ENCODE results near the gene HNMT.
"Not testable (repeated sequence)": the region's sequence is repeated elsewhere in the genome, so short reads cannot be mapped to it uniquely, and the experiment has no call there.

HNMT gene

DNA sequence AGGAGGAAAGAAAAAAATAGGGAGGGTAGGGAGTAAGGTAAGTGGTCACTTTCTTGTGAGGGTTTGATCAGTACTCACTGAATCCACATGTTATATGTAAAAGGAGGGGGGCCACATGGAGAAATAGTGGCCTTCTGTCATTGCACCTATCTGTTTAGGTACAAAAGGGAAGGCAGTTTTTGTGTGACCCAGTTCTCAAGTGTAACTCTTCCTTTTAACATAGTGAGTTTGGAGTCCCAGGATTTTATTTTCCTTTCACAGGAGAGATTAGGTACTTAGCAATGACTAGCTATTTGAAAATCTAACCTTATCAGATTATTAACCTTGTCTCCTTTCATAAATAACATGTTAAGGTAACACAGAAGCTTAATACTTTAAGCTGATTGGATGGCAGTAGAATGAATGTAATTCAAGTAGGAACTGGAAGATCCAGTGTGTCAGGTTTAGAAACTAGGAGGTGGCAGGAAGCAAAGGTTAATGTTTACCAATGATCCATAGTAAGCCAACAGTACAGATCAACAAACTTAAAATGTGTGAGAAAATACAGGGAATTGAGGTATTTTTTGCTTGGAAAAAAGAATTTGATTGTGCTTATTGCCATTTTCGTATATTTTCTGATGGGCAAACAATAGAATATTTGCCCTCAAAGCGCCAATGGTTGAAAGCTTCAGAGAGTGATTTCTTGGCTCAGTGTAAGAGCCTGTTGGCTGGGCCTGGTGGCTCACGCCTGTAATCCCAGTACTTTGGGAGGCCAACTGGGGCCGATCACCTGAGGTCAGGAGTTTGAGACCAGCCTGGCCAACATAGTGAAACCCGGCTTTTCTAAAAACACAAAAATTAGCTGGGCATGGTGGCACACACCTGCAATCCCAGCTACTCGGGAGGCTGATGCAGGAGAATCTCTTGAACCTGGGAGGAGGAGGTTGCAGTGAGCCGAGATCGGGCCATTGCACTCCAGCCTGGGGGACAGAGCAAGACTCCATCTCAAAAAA is 11.3 kb downstream of the HNMT start:
- ATAC-seq, result no peak
- DNase-seq, result no peak

DNA sequence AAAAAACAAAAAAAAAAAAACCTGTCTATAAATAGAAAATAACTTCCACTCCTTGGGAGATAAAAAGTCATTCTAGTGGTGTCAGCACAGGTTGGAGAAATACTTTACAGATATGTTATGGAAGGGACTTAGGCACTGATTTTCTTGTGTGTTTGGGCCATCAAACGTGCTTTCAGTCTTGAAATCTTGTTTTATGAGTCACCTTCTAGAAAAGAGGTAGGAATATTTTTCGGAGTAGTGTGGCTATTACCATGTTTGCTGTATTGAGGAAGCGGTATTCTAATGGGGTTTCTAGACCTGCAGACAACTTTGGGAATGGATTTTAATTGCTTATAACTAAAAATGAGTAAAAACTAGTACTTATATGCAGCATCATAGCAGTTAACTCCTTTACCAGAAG is 12.0 kb downstream of the HNMT start:
- DNase-seq, result no peak

DNA sequence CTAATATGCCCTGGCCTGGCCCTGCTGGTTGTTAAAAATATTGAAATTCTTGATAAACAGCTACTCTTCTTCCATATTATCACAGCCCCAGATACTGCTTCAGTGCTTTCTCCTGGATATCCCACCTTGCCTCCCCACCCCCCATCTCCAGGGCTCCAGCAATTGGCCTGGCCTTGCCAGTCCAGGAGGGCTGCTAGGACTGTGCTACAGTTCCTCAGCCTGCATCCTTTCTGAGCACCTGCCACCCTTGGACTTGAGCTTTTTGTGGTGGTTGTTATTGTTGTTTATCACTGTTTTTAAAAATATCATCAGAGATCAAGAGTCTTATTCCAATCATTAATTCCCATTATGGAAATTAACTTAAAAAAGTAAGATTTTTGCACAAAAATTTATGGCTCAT is 13.5 kb downstream of the HNMT start:
- no peak for DNase-seq
- no peak for ATAC-seq

More for the DNA sequence above, 12.0 kb downstream of the HNMT start:
- no peak for ATAC-seq

- ATAC-seq, result no peak
These were observed 16.2 kb downstream of the HNMT start for GRCh38 chr2:137980459-137980858.

DNA sequence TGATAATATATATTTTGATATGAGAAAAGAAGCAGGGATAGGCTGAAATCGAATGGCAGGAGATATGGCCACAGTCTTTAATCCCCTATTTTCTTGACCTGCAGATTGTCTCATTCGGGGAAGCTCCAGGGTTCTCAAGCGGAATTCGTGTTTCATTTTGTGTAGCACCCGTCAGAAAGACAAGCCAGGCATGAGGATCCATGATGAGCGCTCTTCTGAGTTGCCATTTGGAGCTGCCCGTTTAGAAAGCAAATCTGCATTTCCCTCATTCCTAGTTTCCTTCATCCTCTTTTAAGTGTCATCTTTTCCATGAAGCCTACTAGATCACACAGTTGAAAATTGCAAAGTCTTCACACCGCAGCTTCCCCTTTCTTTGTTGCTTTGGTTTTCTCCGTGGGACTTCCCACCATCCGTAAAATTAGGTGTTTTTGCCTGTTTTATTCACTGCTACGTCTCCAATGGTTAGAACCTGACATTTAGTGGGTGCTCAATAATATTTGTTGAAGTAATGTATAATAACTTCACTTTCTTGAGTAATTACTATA is 16.9 kb downstream of the HNMT start:
- DNase-seq (no peak), ATAC-seq (no peak)

More at GRCh38 chr2:137980459-137980858, 16.2 kb downstream of the HNMT start:
- no peak for DNase-seq

GRCh38 chr2:137983581-137983980 is 19.3 kb downstream of the HNMT start:
- ATAC-seq (no peak), DNase-seq (no peak)

DNA sequence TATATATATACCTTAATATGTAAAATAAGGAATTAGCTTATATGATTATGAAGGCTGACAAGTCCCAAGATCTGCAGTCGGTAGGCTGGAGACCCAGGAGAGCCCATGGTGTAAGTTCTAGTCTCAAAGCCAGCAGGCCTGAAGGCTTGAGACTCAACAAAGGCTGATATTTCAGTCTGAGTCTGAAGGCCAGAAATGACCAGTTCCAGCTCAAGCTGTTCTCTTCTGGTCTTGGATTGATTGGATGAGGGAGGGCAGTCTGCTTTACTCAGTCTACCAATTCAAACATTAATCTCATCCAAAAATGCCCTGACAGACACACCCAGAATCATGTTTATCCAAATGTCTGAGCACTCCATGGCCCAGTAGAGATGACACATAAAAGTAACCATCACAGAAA is 22.0 kb downstream of the HNMT start:
- ATAC-seq (no peak), DNase-seq (no peak)

GRCh38 chr2:137987011-137987410 is 22.7 kb downstream of the HNMT start:
- DNase-seq (no peak), ATAC-seq (no peak)

GRCh38 chr2:137991078-137991477 is 26.8 kb downstream of the HNMT start:
- ATAC-seq, result no peak
- DNase-seq, result no peak

DNA sequence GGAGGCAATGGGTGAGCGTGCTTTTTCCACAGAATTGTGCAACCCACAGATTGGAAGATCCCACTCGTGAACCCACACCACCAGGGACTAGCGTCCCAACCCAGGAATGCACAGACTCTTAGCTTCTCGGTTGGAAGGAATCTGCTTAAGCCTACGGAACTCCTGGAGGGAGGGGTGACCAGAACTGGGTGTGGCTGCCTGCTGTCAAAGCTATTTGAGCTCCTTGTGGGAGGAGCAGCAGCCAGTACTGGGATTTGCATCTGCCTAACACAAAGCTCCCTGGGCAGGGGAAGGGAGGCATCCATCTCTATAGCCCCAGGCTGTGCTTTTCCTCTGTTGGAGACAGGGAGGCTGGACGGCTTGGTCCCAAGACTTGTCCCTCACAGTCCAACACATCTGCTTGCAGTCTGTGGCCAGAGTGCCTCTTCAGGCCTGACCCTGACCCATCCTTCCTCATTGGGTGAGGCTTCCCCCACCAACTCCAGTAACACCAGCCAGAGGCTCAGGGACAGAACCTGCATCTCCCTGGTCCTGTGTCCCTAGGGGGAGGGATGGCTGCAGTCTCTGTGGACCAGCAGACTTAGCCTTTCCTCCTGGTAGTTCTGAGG is 27.9 kb downstream of the HNMT start:
- DNase-seq (no peak), ATAC-seq (no peak)

DNA sequence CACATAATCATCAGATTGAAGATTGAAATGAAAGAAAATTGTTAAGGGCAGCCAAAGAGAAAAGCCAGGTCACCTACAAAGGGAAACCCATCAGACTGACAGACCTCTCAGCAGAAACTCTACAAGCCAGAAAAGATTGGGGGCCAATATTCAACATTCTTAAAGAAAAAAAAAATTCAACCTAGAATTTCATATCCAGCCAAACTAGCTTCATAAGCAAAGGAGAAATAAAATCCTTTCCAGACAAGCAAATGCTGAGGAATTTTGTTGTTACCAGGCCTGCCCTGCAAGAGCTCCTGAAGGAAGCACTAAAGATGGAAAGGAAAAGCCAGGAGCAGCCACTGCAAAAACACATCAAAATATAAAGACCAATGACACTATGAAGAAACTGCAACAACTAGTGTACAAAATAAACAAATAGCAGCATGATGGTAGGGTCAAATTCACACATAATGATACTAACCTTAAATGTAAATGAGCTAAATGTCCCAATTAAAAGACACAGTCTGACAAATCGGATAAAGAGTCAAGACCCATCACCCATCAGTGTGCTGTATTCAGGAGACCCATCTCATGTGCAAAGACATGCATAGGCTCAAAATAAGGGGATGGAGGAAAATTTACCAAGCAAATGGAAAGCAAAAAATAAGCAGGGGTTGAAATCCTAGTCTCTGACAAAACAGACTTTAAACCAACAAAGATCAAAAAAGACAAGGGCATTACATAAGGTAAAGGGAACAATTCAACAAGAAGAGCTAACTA is 29.6 kb downstream of the HNMT start:
- ATAC-seq, DNase-seq: not testable (repeated sequence)

GRCh38 chr2:137995368-137995767 is 31.1 kb downstream of the HNMT start:
- ATAC-seq, result not testable (repeated sequence)

GRCh38 chr2:137996158-137996557 is 31.9 kb downstream of the HNMT start:
- DNase-seq, ATAC-seq: not testable (repeated sequence)

More at GRCh38 chr2:137995368-137995767, 31.1 kb downstream of the HNMT start:
- not testable (repeated sequence) for DNase-seq

- no peak for ATAC-seq
- no peak for DNase-seq
These were observed 33.5 kb downstream of the HNMT start for GRCh38 chr2:137997733-137998132.

DNA sequence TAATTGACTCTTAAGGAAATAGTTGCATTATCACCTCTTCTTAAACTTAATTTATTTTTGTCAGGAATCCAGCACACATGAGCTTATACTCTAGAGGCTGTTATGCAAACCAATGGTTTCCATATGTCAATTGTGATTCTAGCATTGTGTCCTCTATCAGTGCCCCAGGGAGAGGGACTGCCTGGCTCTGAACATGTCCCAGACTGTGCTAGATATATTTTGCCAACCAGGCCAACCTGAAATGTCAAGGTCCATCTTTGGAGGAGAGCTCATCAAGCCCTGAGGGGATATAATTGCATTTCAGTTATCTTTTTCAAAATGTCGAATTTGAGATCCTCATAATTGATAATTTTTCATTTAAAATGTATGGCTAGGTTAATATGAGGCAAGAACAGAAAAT is 34.2 kb downstream of the HNMT start:
- no peak for DNase-seq
- no peak for ATAC-seq

GRCh38 chr2:137999273-137999672 is 35.0 kb downstream of the HNMT start:
- no peak for ATAC-seq
- DNase-seq, result no peak

DNA sequence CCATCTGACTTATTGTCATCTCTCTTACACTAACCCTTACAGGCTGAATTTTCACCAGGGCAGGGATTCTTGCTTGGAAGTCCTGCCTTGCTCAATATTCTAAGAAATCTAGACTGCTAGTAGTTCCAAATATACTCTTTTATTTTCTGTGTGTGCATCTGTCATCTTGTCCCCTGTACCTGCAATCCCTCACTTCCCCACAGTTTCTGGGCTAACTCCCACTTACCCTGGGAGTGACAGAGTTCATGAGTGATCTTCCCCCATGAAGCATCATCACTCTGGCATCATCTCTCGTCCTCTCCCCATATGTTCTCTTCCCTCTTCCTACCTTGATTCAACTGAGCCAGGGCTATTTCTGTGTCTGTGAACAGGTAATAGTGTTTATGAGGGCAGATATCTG is 35.7 kb downstream of the HNMT start:
- ATAC-seq (no peak), DNase-seq (no peak)

DNA sequence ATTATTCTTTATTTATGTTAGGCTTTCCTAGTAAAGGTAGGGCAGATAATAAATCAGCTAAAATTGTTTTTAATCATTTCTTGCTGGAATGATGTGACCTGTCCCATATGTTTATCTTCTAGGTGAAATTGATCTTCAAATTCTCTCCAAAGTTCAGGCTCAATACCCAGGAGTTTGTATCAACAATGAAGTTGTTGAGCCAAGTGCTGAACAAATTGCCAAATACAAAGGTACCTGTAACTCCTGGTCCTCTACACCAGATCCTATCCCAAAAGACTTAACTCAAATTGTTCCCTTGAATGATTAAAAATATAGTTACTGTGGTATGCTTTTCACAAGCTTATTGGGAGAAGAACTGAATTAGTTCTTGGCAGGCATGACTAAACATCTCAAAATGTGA is 36.5 kb downstream of the HNMT start:
- ATAC-seq (no peak), DNase-seq (no peak)

GRCh38 chr2:138003411-138003810 is 39.1 kb downstream of the HNMT start:
- no peak for DNase-seq

DNA sequence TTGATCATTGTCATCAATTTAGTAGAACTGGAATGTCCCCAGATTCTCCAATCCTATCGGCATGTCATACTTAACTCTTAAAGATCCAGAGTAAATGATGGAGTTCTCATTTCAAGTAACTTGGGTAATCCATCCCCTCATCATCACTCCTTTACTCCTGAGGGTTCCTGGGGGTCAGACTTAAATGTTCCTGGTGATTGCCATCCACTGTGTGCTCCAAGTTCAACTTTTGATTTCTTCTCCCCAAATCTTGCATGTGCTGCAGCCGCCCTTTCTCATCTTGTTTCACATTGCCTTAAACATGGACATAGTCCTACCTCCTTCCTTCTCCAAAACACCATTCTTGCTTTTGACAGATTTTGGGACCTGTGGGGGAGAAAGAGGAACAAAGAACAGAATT is 43.2 kb downstream of the HNMT start:
- ATAC-seq (no peak), DNase-seq (no peak)

More at GRCh38 chr2:138003411-138003810, 39.1 kb downstream of the HNMT start:
- no peak for ATAC-seq

DNA sequence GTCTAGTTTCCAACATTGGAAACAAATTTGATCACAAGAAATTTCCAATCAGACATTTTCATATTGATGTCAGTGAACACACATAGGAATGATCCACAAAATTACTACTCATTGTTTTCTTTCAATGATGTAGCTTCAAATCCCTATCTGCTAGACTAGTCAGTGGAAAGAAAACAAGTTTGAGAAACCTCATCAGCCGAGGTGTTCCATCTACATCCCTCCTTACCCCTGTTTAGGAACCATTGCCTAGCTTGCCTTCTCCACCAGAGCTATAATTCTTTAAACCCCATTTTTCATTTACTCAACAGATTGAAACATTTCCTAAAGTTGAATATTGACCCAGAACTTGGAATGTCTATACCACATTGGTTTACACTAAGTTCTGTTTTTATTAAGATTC is 45.3 kb downstream of the HNMT start:
- DNase-seq (no peak), ATAC-seq (no peak)

DNA sequence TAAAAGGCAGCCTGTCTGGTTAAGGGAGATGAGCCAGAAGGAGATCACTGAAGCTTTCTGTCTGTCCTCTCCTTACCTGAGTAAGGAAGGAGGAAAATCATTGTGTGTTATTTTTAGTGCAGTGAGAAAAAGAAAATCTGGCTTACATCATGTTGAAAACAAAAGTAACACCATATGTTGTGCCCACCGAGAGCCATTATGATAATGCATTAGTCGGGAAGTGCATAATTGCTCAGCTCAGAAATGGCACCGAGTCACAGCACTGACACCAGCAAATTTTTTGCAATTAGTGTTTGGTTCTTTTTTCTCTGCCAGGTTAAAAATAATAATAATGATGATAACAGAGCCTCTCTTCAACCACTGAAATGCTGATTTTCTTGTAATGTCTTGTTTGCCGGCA is 46.6 kb downstream of the HNMT start:
- ATAC-seq, result no peak
- DNase-seq, result no peak
